ENCODE measurements around the gene PI4KA.

GRCh38 chr22:20788627-20789344 is 69.8 kb downstream of the PI4KA start:
- TF ChIP-seq CTCF (conservative IDR thresholded peaks at IDR 0.05; ENCODE audit: low read depth in 2 of 2) = no peak
- no peak for TF ChIP-seq EZH2phosphoT487 (IDR thresholded peaks at IDR 0.05; ENCODE audit: unreplicated experiment)
- no peak for TF ChIP-seq POLR2AphosphoS5 (IDR thresholded peaks at IDR 0.05; ENCODE audit: low read depth)
- TF ChIP-seq REST (IDR thresholded peaks at IDR 0.05; ENCODE audit: unreplicated experiment) = no peak
- TF ChIP-seq EZH2 (IDR thresholded peaks at IDR 0.05; ENCODE audit: low read depth, unreplicated experiment) = no peak
- TF ChIP-seq CREB1 (CRISPR knock-in tag; IDR thresholded peaks at IDR 0.05; ENCODE audit: low read depth) = no peak
- no peak for TF ChIP-seq JUNB (IDR thresholded peaks at IDR 0.05; ENCODE audit: unreplicated experiment)
- TF ChIP-seq ETS1 (IDR thresholded peaks at IDR 0.05) = no peak
- no peak for TF ChIP-seq ZNF331 (CRISPR knock-in tag; IDR thresholded peaks at IDR 0.05; ENCODE audit: low read depth)
- no peak for TF ChIP-seq ZNF114 (CRISPR knock-in tag; IDR thresholded peaks at IDR 0.05)
- TF ChIP-seq ZNF462 (CRISPR knock-in tag; IDR thresholded peaks at IDR 0.05) = no peak
